Nephron progenitor cell (in vitro differentiated cells): ENCODE data around the gene GNGT1.

Experiments
- DNase-seq: peaks from one replicate; pipeline ENCODE4 v3.0.0; 2021
- H3K27ac Mint-ChIP-seq: 2 replicates; pipeline ENCODE4 v1.8.0; 2021; ENCODE audit warnings: mild to moderate bottlenecking, moderate library complexity, mixed read lengths
- H3K27me3 Mint-ChIP-seq: 2 replicates; pipeline ENCODE4 v1.8.0; 2021; ENCODE audit warnings: mild to moderate bottlenecking, low read depth, mixed read lengths; ENCODE audit not compliant: poor library complexity
- H3K36me3 Mint-ChIP-seq: 2 replicates; pipeline ENCODE4 v1.8.0; 2021; ENCODE audit warnings: low read depth, mixed read lengths
- H3K4me1 Mint-ChIP-seq: 2 replicates; pipeline ENCODE4 v1.8.0; 2021; ENCODE audit warnings: mixed read lengths
- H3K4me3 Mint-ChIP-seq: 2 replicates; pipeline ENCODE4 v1.8.0; 2021; ENCODE audit warnings: mild to moderate bottlenecking, moderate library complexity, mixed read lengths
- H3K9me3 Mint-ChIP-seq: 2 replicates; pipeline ENCODE4 v1.8.0; 2021; ENCODE audit warnings: mild to moderate bottlenecking, moderate library complexity, mixed read lengths
- CTCF ChIP-seq: fragments of 200-600 bp; sonication (generic); IDR thresholded peaks from 2 replicates; pipeline ENCODE4 v1.5.0; 2021; ENCODE audit warnings: antibody characterized with exemption

GNGT1 gene

DNA sequence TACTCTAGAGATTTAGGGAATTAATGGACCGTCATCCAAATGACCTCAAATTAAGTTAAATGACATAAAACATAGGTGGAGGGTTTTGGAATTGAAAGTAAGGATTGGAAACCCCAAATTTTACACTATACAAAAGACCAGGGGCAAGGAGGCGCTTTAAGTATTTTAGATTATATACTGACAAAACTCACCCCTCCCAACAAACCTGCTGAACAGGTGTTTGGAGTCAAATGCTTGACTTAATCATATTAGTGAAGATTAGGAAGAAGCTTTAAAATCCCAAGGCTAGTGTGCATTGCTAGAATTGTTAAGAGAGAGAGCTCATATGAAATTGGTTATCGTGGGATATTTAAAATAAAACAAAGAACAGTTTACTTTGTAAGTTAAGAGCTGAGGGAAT, at the start of gene GNGT1:
Gene GNGT1 (plus strand): TSS at position 301 of the 400 bp plus-strand sequence. CDS start 180 bp downstream, outside the sequence.
- no peaks in the 10 kb centered on the region for H3K36me3 Mint-ChIP-seq
- no peak within 1 kb of the TSS for H3K4me3 Mint-ChIP-seq
- no peak for TF ChIP-seq CTCF
- H3K9me3 Mint-ChIP-seq = no peaks in the 10 kb centered on the region
- no peak for DNase-seq
- peaks cover 7% of the 10 kb centered on the region for H3K4me1 Mint-ChIP-seq
- H3K27me3 Mint-ChIP-seq = peaks cover 15% of the 10 kb centered on the region
- no peak within 1 kb of the TSS for H3K27ac Mint-ChIP-seq

GRCh38 chr7:93858857-93859256, 47.5 kb upstream of the GNGT1 start:
- no peak overlapping the region for H3K4me3 Mint-ChIP-seq
- H3K4me1 Mint-ChIP-seq = no peaks in the 10 kb centered on the region
- H3K9me3 Mint-ChIP-seq = no peaks in the 10 kb centered on the region
- H3K27me3 Mint-ChIP-seq = peaks cover 11% of the 10 kb centered on the region
- DNase-seq = no peak
- no peak overlapping the region for H3K27ac Mint-ChIP-seq
- no peaks in the 10 kb centered on the region for H3K36me3 Mint-ChIP-seq
- no peak for TF ChIP-seq CTCF

DNA sequence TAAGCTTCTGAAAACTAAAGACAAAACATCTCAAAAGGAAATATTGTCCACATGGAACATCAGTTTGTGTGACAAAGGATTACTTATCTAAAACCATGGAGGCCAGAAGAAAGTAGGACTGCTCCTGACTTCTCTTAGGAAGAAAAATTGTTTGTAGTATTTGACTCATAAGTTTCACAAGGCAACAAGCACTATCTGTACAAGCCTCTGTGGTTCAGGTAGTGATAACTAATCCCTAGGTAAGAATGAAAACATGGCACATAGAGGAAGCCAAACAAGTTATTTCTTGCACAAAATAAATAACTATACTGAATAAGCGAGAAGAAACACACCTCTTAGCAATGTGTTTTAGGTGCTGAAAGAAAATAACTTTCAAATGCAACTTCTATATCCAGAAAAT, 46.1 kb upstream of the GNGT1 start:
- no peaks in the 10 kb centered on the region for H3K4me1 Mint-ChIP-seq
- no peak overlapping the region for H3K27ac Mint-ChIP-seq
- TF ChIP-seq CTCF = no peak
- no peaks in the 10 kb centered on the region for H3K9me3 Mint-ChIP-seq
- H3K4me3 Mint-ChIP-seq = no peak overlapping the region
- peaks cover 8% of the 10 kb centered on the region for H3K27me3 Mint-ChIP-seq
- DNase-seq = no peak
- H3K36me3 Mint-ChIP-seq = no peaks in the 10 kb centered on the region

GRCh38 chr7:93861325-93861949, 44.9 kb upstream of the GNGT1 start:
- Mint-ChIP-seq H3K4me1 (no peaks in the 10 kb centered on the region), H3K27ac (no peak overlapping the region), H3K27me3 (peaks cover 4% of the 10 kb centered on the region), H3K9me3 (no peaks in the 10 kb centered on the region), H3K4me3 (no peak overlapping the region), H3K36me3 (no peaks in the 10 kb centered on the region)
- no peak for DNase-seq
- peak; percentile 44 for TF ChIP-seq CTCF

DNA sequence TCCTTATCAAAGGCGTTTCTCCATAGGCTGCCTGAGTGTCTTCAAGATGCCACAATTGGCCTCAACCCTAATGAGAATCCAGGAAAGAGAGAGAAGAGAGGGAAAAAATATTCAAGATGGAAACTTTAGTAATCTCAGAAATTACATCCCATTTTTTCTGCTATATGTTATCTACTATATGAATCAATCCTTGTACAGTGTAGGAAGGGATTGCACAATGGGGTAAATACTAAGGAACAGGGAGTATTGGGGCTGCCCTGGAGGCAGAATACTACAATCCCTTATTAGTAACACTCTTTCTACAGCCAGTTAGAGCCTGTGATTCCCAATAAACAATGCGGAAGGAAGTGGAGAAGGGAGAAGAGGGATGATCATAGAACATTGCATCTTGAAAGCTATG, 43.7 kb upstream of the GNGT1 start:
- Mint-ChIP-seq H3K4me3 (no peak overlapping the region), H3K27ac (no peak overlapping the region), H3K36me3 (no peaks in the 10 kb centered on the region), H3K27me3 (peaks cover 4% of the 10 kb centered on the region), H3K4me1 (no peaks in the 10 kb centered on the region), H3K9me3 (no peaks in the 10 kb centered on the region)
- TF ChIP-seq CTCF = no peak
- no peak for DNase-seq

DNA sequence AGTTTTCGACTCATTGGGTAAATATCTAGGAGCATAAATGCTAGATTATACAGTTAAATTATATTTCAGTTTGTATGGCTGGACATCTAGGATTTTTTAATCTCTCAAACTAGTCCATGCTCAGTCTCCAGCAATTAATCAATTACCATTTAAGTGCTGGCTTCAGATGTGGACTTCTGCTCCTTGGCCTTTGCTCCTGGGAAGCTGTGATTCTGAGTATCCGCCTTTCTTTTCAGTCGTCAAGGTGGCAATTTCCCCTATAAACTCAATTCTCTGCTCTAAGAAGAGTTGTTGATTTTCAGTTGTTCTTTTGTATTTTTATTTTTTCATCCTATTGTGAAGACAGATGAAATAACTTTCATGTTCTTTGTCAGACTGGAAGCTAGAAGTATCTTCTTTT, 39.5 kb upstream of the GNGT1 start:
- H3K27ac Mint-ChIP-seq = no peak overlapping the region
- H3K9me3 Mint-ChIP-seq = no peaks in the 10 kb centered on the region
- no peak for TF ChIP-seq CTCF
- DNase-seq = no peak
- no peaks in the 10 kb centered on the region for H3K4me1 Mint-ChIP-seq
- no peak overlapping the region for H3K4me3 Mint-ChIP-seq
- peaks cover 6% of the 10 kb centered on the region for H3K27me3 Mint-ChIP-seq
- no peaks in the 10 kb centered on the region for H3K36me3 Mint-ChIP-seq
